Stomach smooth muscle (tissue), 2 donors: Measurements from ENCODE around the gene FNDC10.
"Not testable (repeated sequence)": the region's sequence is repeated elsewhere in the genome, so short reads cannot be mapped to it uniquely, and the experiment has no call there.

Source experiments
- H3K27ac ChIP-seq: one replicate; pipeline ENCODE4 v1.7.0; 2013; ENCODE audit warnings: mild to moderate bottlenecking, low read length, inconsistent platforms
- H3K27me3 ChIP-seq, 2 donors: one replicate each; pipeline ENCODE4 v1.7.0; 2013; ENCODE audit warnings: low read length in 2 of 2; ENCODE audit not compliant: insufficient read depth in 2 of 2, control insufficient read depth in 1 of 2
- H3K36me3 ChIP-seq, 2 donors: one replicate each; pipeline ENCODE4 v1.7.0; 2013; ENCODE audit warnings: low read length in 2 of 2; ENCODE audit not compliant: control insufficient read depth in 2 of 2, insufficient read depth in 2 of 2
- H3K4me1 ChIP-seq: one replicate; pipeline ENCODE4 v1.7.0; 2013; ENCODE audit warnings: low read length; ENCODE audit not compliant: control insufficient read depth, insufficient read depth
- H3K4me3 ChIP-seq, 2 donors: one replicate each; pipeline ENCODE4 v1.7.0; 2013; ENCODE audit warnings: low read length in 2 of 2
- H3K9ac ChIP-seq, 2 donors: one replicate each; pipeline ENCODE4 v1.7.0; 2013; ENCODE audit warnings: low read length in 2 of 2, mild to moderate bottlenecking in 1 of 2
- H3K9me3 ChIP-seq, 2 donors: one replicate each; pipeline ENCODE4 v1.7.0; 2013; ENCODE audit warnings: low read length in 2 of 2; ENCODE audit not compliant: control insufficient read depth in 2 of 2
- donor health status: healthy.
- donor health status: Pancreatic carcinoma.

Gene FNDC10

GRCh38 chr1:1559066-1559465, 40.9 kb downstream of the FNDC10 start:
- no peak overlapping the region for H3K9ac ChIP-seq
- peaks cover 4% of the 10 kb centered on the region for H3K4me1 ChIP-seq
- H3K27ac ChIP-seq = no peak overlapping the region
- no peaks in the 10 kb centered on the region for H3K9me3 ChIP-seq
- peaks cover 20 to 31% of the 10 kb centered on the region in 2 donors for H3K36me3 ChIP-seq
- no peak overlapping the region for H3K4me3 ChIP-seq
- H3K27me3 ChIP-seq = no peaks in the 10 kb centered on the region

GRCh38 chr1:1558591-1558990, 41.3 kb downstream of the FNDC10 start:
- Histone ChIP-seq H3K9ac (no peak overlapping the region), H3K4me1 (peaks cover 4% of the 10 kb centered on the region), H3K27ac (no peak overlapping the region), H3K27me3 (no peaks in the 10 kb centered on the region), H3K36me3 (peaks cover 15 to 26% of the 10 kb centered on the region in 2 donors), H3K4me3 (no peak overlapping the region), H3K9me3 (no peaks in the 10 kb centered on the region)

- not testable (repeated sequence) for H3K4me3 ChIP-seq, H3K27ac ChIP-seq, H3K27me3 ChIP-seq, H3K4me1 ChIP-seq, H3K9me3 ChIP-seq, H3K9ac ChIP-seq
- peaks cover 11 to 21% of the 10 kb centered on the region in 2 donors for H3K36me3 ChIP-seq
Measured at GRCh38 chr1:1557688-1558087, 42.2 kb downstream of the FNDC10 start.

- H3K4me3 ChIP-seq, H3K27me3 ChIP-seq, H3K27ac ChIP-seq, H3K4me1 ChIP-seq, H3K9ac ChIP-seq, H3K9me3 ChIP-seq: not testable (repeated sequence)
- peaks cover 6 to 14% of the 10 kb centered on the region in 2 donors for H3K36me3 ChIP-seq
Measured at GRCh38 chr1:1556961-1557360, 43.0 kb downstream of the FNDC10 start.

- Histone ChIP-seq H3K4me1 (peaks cover 4% of the 10 kb centered on the region), H3K9me3 (no peaks in the 10 kb centered on the region), H3K4me3 (no peak overlapping the region), H3K27ac (no peak overlapping the region), H3K36me3 (peaks cover 1 to 10% of the 10 kb centered on the region in 2 donors), H3K9ac (no peak overlapping the region), H3K27me3 (no peaks in the 10 kb centered on the region)
Measured at GRCh38 chr1:1556505-1556904, 43.4 kb downstream of the FNDC10 start.

GRCh38 chr1:1554926-1555915, 44.7 kb downstream of the FNDC10 start:
- no peak overlapping the region for H3K9ac ChIP-seq
- H3K36me3 ChIP-seq = peaks cover 0 to 8% of the 10 kb centered on the region in 2 donors
- H3K4me1 ChIP-seq = peaks cover 12% of the 10 kb centered on the region
- H3K9me3 ChIP-seq = no peaks in the 10 kb centered on the region
- H3K27ac ChIP-seq = no peak overlapping the region
- H3K4me3 ChIP-seq = no peak overlapping the region
- H3K27me3 ChIP-seq = no peaks in the 10 kb centered on the region

GRCh38 chr1:1554550-1554925, 45.4 kb downstream of the FNDC10 start:
- no peak overlapping the region for H3K27ac ChIP-seq
- H3K27me3 ChIP-seq = no peaks in the 10 kb centered on the region
- no peak overlapping the region for H3K9ac ChIP-seq
- H3K9me3 ChIP-seq = no peaks in the 10 kb centered on the region
- peaks cover 14% of the 10 kb centered on the region for H3K4me1 ChIP-seq
- no peak overlapping the region for H3K4me3 ChIP-seq
- H3K36me3 ChIP-seq = peaks cover 0 to 7% of the 10 kb centered on the region in 2 donors

- Histone ChIP-seq H3K9me3 (no peaks in the 10 kb centered on the region), H3K36me3 (peaks cover 0 to 7% of the 10 kb centered on the region in 2 donors), H3K9ac (no peak overlapping the region), H3K4me3 (no peak overlapping the region), H3K4me1 (peaks cover 14% of the 10 kb centered on the region), H3K27me3 (no peaks in the 10 kb centered on the region), H3K27ac (no peak overlapping the region)
Measured at GRCh38 chr1:1553821-1554494, 46.0 kb downstream of the FNDC10 start.

GRCh38 chr1:1552263-1552639, 47.7 kb downstream of the FNDC10 start:
- H3K4me3 ChIP-seq = no peak overlapping the region
- no peaks in the 10 kb centered on the region for H3K9me3 ChIP-seq
- no peak overlapping the region for H3K9ac ChIP-seq
- H3K27ac ChIP-seq = no peak overlapping the region
- peaks cover 0 to 4% of the 10 kb centered on the region in 2 donors for H3K36me3 ChIP-seq
- peaks cover 14% of the 10 kb centered on the region for H3K4me1 ChIP-seq
- H3K27me3 ChIP-seq = no peaks in the 10 kb centered on the region

- H3K9me3 ChIP-seq = no peaks in the 10 kb centered on the region
- H3K9ac ChIP-seq = no peak overlapping the region
- H3K4me3 ChIP-seq = no peak overlapping the region
- no peaks in the 10 kb centered on the region for H3K27me3 ChIP-seq
- H3K27ac ChIP-seq = no peak overlapping the region
- peaks cover 14% of the 10 kb centered on the region for H3K4me1 ChIP-seq
- peaks cover 0 to 4% of the 10 kb centered on the region in 2 donors for H3K36me3 ChIP-seq
Measured at GRCh38 chr1:1551524-1552262, 48.2 kb downstream of the FNDC10 start.
